ENCODE measurements around the gene CRACR2B.

CRACR2B gene

GRCh38 chr11:808427-809286 is 19.1 kb upstream of the CRACR2B start:
- Histone ChIP-seq H3K36me3 (ENCODE audit: control insufficient read depth, insufficient read depth, low read length) (peaks cover 26% of the 10 kb centered on the region), H3K4me3 (ENCODE audit: low read depth, low read length) (peak overlapping the region; percentile 97), H3K9me3 (ENCODE audit: control insufficient read depth, insufficient read depth, low read length) (no peaks in the 10 kb centered on the region), H3K9ac (ENCODE audit: low read depth, low read length) (peak overlapping the region; percentile 100), H3K27me3 (ENCODE audit: control insufficient read depth, insufficient read depth, low read length) (no peaks in the 10 kb centered on the region), H3K4me1 (ENCODE audit: control insufficient read depth, insufficient read depth, low read length) (peaks cover 3% of the 10 kb centered on the region)

DNA sequence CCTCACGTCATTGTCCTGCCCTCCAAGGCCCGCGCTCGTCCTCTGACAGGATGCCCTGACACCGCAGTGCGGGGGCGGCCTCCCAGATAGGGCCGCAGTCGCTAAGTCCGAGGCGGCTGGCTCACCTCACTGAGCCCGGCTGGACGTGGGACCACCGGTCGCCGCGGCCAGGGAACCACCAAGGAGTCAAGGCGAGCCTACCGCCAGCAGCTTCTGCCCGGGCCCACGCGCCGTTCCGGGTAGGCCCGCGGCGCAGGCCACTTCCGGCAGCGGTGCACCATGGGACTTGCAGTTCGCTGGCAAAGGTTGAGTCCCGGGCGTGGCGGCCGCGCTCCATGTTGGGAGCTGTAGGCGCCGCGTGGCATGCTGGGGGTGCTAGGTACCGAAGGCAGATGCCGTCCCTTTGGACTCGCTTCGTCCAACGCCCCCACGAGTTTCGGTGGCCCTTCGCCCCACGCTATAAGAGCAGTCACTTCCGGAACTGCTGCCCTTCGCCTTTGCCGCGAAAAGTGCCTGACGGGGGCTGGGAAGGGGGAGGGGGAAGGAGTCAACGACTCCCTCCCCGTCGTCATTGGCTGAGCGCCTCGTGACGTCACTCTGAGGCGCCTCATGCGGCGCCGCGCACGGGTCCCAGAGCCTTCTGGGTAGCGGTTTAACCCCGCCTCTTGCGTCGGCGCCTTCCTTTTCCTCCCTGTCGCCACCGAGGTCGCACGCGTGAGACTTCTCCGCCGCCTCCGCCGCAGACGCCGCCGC is 18.3 kb upstream of the CRACR2B start, which contains the start of gene RPLP2:
Gene RPLP2 (plus strand): TSS at position 681 of the 753 bp plus-strand sequence. CDS start 268 bp downstream, outside the sequence.
- peak within 1 kb of the TSS; percentile 100 for H3K9ac ChIP-seq (ENCODE audit: low read depth, low read length)
- peaks cover 27% of the 10 kb centered on the region for H3K36me3 ChIP-seq (ENCODE audit: control insufficient read depth, insufficient read depth, low read length)
- H3K4me1 ChIP-seq (ENCODE audit: control insufficient read depth, insufficient read depth, low read length), result peaks cover under 1% of the 10 kb centered on the region
- H3K9me3 ChIP-seq (ENCODE audit: control insufficient read depth, insufficient read depth, low read length), result no peaks in the 10 kb centered on the region
- H3K4me3 ChIP-seq (ENCODE audit: low read depth, low read length), result peak within 1 kb of the TSS; percentile 97
- H3K27me3 ChIP-seq (ENCODE audit: control insufficient read depth, insufficient read depth, low read length), result no peaks in the 10 kb centered on the region

DNA sequence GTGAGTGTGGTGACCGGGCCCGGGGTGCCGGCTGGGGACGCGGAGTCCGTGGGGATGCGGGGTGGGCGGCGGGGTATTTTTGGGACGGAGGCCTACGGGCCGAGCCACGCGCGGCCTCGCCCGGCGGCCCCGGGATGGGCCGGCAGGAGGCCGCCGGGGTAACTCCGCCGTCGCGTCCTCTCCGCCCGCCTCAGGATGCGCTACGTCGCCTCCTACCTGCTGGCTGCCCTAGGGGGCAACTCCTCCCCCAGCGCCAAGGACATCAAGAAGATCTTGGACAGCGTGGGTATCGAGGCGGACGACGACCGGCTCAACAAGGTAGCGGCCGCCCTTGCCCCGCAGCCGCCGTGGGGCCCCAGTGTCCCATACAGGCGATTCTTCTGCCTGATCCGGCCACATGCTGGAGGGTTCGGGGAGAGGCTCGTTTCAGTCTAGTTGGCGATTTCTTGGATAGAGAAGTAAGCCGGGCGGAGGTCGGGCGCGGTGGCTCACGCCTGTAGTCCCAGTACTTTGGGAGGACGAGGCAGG is 17.6 kb upstream of the CRACR2B start:
- peak overlapping the region; percentile 90 for H3K9ac ChIP-seq (ENCODE audit: low read depth, low read length)
- no peaks in the 10 kb centered on the region for H3K9me3 ChIP-seq (ENCODE audit: control insufficient read depth, insufficient read depth, low read length)
- H3K4me1 ChIP-seq (ENCODE audit: control insufficient read depth, insufficient read depth, low read length), result no peaks in the 10 kb centered on the region
- H3K4me3 ChIP-seq (ENCODE audit: low read depth, low read length), result peak overlapping the region; percentile 97
- peaks cover 27% of the 10 kb centered on the region for H3K36me3 ChIP-seq (ENCODE audit: control insufficient read depth, insufficient read depth, low read length)
- no peaks in the 10 kb centered on the region for H3K27me3 ChIP-seq (ENCODE audit: control insufficient read depth, insufficient read depth, low read length)

GRCh38 chr11:811446-812245 is 16.1 kb upstream of the CRACR2B start:
- H3K4me3 ChIP-seq (ENCODE audit: low read depth, low read length), result peak overlapping the region; percentile 97
- H3K27me3 ChIP-seq (ENCODE audit: control insufficient read depth, insufficient read depth, low read length), result no peaks in the 10 kb centered on the region
- no peaks in the 10 kb centered on the region for H3K9me3 ChIP-seq (ENCODE audit: control insufficient read depth, insufficient read depth, low read length)
- H3K9ac ChIP-seq (ENCODE audit: low read depth, low read length), result peak overlapping the region; percentile 90
- H3K4me1 ChIP-seq (ENCODE audit: control insufficient read depth, insufficient read depth, low read length), result no peaks in the 10 kb centered on the region
- peaks cover 27% of the 10 kb centered on the region for H3K36me3 ChIP-seq (ENCODE audit: control insufficient read depth, insufficient read depth, low read length)

- Histone ChIP-seq H3K9ac (ENCODE audit: low read depth, low read length) (no peak overlapping the region), H3K4me3 (ENCODE audit: low read depth, low read length) (no peak overlapping the region), H3K4me1 (ENCODE audit: control insufficient read depth, insufficient read depth, low read length) (no peaks in the 10 kb centered on the region), H3K9me3 (ENCODE audit: control insufficient read depth, insufficient read depth, low read length) (no peaks in the 10 kb centered on the region), H3K36me3 (ENCODE audit: control insufficient read depth, insufficient read depth, low read length) (peaks cover 27% of the 10 kb centered on the region), H3K27me3 (ENCODE audit: control insufficient read depth, insufficient read depth, low read length) (no peaks in the 10 kb centered on the region)
Measured at GRCh38 chr11:812390-812789, 15.3 kb upstream of the CRACR2B start.

DNA sequence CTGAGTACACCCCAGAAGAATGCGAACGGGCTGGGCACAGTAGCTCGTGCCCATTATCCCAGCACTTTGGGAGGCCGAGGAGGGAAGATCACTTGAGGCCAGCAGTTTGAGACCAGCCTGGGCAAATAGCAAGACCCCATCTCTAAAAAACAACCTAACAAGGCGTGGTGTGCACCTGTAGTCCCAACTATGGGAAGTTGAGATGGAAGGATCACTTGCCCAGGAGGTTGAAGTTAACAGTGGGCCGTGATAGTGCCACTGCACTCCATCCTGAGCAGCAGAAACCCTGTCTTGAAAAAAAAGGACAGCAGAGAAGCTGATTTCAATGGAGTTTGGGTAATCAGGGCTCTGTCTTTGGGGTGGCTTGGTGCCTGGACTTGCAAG is 14.7 kb upstream of the CRACR2B start:
- Histone ChIP-seq H3K9ac (ENCODE audit: low read depth, low read length) (no peak overlapping the region), H3K27me3 (ENCODE audit: control insufficient read depth, insufficient read depth, low read length) (no peaks in the 10 kb centered on the region), H3K9me3 (ENCODE audit: control insufficient read depth, insufficient read depth, low read length) (no peaks in the 10 kb centered on the region), H3K4me1 (ENCODE audit: control insufficient read depth, insufficient read depth, low read length) (no peaks in the 10 kb centered on the region), H3K4me3 (ENCODE audit: low read depth, low read length) (no peak overlapping the region), H3K36me3 (ENCODE audit: control insufficient read depth, insufficient read depth, low read length) (peaks cover 27% of the 10 kb centered on the region)

GRCh38 chr11:813456-814096 is 14.1 kb upstream of the CRACR2B start:
- H3K36me3 ChIP-seq (ENCODE audit: control insufficient read depth, insufficient read depth, low read length), result peaks cover 27% of the 10 kb centered on the region
- H3K4me3 ChIP-seq (ENCODE audit: low read depth, low read length), result no peak overlapping the region
- no peaks in the 10 kb centered on the region for H3K9me3 ChIP-seq (ENCODE audit: control insufficient read depth, insufficient read depth, low read length)
- no peak overlapping the region for H3K9ac ChIP-seq (ENCODE audit: low read depth, low read length)
- H3K4me1 ChIP-seq (ENCODE audit: control insufficient read depth, insufficient read depth, low read length), result no peaks in the 10 kb centered on the region
- no peaks in the 10 kb centered on the region for H3K27me3 ChIP-seq (ENCODE audit: control insufficient read depth, insufficient read depth, low read length)

DNA sequence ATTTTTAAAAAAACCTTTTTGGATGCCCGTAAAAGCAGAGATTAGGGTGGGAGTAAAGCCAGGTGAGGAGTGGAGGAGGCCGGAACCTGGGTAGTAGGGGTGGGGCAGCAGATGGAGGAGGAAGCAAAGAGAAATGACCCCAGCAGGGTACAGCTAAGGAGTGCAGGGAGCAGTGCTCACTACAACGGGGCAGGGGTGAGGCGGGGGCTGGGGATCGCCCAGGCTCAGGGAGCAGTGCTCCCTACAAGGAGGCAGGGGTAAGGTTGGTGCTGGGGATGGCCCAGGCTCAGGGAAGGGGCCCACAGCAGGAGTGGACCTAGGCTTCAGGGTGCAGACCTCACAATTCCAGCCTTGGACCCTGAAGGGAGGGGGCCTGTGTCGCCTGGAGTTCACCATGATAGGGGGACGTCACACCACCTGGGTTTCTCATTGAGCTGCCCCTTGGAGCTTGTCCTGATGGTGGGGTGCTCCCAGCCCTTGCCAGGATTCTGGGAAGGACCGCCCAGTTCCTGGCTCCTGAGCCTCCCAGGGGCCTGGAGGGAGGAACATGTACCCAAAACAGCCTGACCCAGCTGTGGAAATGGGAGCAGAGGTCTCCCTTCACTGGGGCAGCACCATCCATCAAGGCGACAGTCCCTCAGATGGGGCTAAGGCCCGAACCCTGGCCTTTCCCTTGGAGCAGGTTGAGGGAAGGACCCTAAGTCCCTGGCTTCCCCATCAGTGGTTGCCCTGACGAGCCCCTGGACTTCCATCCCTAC is 11.9 kb upstream of the CRACR2B start:
- Histone ChIP-seq H3K9me3 (ENCODE audit: control insufficient read depth, insufficient read depth, low read length) (no peaks in the 10 kb centered on the region), H3K4me1 (ENCODE audit: control insufficient read depth, insufficient read depth, low read length) (peaks cover 2% of the 10 kb centered on the region), H3K9ac (ENCODE audit: low read depth, low read length) (no peak overlapping the region), H3K4me3 (ENCODE audit: low read depth, low read length) (no peak overlapping the region), H3K27me3 (ENCODE audit: control insufficient read depth, insufficient read depth, low read length) (no peaks in the 10 kb centered on the region), H3K36me3 (ENCODE audit: control insufficient read depth, insufficient read depth, low read length) (peaks cover 27% of the 10 kb centered on the region)

DNA sequence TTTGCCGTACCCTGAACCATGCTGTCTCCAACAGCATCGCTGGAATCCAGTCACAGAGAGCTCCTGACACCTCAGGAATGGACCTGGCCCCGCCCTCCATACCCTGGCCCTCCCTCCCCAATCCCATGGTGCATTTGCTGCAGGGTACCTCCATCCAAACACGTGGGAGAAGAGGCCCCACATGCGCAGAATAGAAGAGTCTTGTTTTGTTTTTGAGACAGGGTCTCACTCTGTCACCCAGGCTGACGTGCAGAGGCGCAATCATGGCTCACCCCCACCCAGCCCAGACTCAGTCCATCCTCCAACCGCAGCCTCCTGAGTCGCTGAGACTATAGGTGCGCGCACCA is 11.3 kb upstream of the CRACR2B start:
- Histone ChIP-seq H3K27me3 (ENCODE audit: control insufficient read depth, insufficient read depth, low read length) (no peaks in the 10 kb centered on the region), H3K9me3 (ENCODE audit: control insufficient read depth, insufficient read depth, low read length) (no peaks in the 10 kb centered on the region), H3K9ac (ENCODE audit: low read depth, low read length) (no peak overlapping the region), H3K36me3 (ENCODE audit: control insufficient read depth, insufficient read depth, low read length) (peaks cover 23% of the 10 kb centered on the region), H3K4me1 (ENCODE audit: control insufficient read depth, insufficient read depth, low read length) (peaks cover 2% of the 10 kb centered on the region), H3K4me3 (ENCODE audit: low read depth, low read length) (no peak overlapping the region)

DNA sequence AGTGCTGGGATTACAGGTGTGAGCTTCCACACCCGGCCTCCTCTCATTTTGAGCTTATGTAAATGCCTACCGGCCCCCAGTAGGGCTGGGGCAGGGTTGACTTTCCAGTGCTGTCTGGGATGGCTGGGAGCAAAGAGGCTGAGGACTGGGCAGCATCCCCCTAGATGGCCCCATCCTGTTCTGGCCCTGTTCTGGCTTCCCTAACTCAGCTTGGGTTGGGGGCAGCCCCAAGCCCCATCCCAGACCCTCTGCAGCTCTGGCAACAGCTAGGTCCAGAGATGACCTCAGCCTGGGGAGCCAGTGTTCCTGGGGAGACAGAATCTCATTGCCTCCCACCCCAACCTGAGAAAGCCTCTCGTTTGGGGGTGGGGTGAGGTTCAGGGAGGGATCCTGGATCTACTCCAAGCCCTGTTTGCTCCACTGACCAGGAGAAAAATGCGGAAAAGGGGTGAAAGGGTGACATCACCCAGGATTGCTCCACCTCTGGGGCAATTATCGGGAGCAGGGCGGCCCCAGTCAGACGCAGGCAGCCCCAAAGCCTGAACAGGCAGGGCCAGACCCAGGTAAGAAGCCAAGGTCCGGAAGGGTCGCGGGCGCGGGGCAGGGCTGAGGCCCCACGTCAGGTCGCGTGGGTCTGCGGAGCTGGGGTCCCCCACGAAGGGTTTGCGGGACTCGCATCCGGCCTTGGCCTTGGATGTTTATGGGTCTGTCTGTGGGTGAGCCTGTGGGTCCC is 9.2 kb upstream of the CRACR2B start, which contains the start of gene PNPLA2:
Gene PNPLA2 (plus strand): TSS at position 519 of the 733 bp plus-strand sequence. CDS start 805 bp downstream, outside the sequence.
- peaks cover 2% of the 10 kb centered on the region for H3K4me1 ChIP-seq (ENCODE audit: control insufficient read depth, insufficient read depth, low read length)

More for the DNA sequence above, 9.2 kb upstream of the CRACR2B start, which contains the start of gene PNPLA2:
- Histone ChIP-seq H3K4me3 (ENCODE audit: low read depth, low read length) (peak within 1 kb of the TSS; percentile 69), H3K9ac (ENCODE audit: low read depth, low read length) (peak within 1 kb of the TSS; percentile 54), H3K9me3 (ENCODE audit: control insufficient read depth, insufficient read depth, low read length) (no peaks in the 10 kb centered on the region), H3K27me3 (ENCODE audit: control insufficient read depth, insufficient read depth, low read length) (no peaks in the 10 kb centered on the region), H3K36me3 (ENCODE audit: control insufficient read depth, insufficient read depth, low read length) (peaks cover 5% of the 10 kb centered on the region)

Data from iPS-15b (cell line).